NCI-H1105 treated with DMSO at 0.1 percent for 48 hours (cell line): ENCODE measurements around the gene GLI2.

Experiments
- DNase-seq: peaks from one replicate; lab custom pipeline; 2025; lab: John Stamatoyannopoulos, UW

The GLI2 gene

DNA sequence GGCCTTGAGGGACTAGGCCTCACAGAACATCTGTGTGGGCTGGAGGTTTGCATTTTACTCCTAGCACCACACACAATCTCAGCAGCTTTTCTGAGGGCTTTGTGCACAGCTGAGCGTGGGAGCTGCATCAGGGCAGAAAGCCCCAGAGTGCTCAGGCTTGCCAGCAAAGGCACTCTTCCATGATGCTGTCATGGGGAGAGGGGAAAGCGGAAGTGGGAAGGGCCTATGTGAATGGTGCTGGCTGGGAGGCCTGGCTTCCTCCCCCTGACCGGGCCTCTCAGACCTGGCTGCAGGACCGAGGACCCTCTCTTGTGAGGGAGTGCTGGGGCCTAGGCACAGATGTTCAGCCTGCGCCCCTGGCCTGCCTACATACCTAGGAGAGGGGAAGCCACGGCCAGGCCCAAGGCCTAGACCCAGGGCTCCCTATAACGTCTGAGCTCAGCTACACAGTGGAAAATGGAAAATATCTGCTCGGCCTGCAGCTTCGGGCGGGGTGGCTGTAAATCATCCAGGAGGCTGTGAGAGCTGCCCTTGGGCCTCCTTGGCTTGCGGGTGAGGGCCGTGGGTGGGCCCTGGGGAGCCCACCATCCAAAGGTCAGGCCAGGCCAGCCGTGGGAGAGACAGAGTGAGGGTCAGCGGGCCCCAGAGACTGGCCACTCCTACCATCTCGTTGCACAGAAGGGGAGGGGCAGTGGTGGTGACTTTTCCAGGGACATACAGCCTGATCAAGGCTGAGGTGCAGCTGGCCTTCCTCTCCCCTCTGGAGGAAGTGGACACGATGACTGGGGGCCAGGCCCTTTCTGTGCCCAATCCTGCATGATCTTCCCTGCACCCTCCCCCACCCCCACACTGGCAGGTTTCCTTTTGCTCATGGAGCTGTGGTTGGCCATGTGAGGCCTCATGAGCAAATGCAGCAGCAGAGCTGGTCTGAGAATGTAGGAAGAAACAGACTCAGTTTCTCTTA lies 22.8 kb downstream of the GLI2 start:
- no peak for DNase-seq

DNA sequence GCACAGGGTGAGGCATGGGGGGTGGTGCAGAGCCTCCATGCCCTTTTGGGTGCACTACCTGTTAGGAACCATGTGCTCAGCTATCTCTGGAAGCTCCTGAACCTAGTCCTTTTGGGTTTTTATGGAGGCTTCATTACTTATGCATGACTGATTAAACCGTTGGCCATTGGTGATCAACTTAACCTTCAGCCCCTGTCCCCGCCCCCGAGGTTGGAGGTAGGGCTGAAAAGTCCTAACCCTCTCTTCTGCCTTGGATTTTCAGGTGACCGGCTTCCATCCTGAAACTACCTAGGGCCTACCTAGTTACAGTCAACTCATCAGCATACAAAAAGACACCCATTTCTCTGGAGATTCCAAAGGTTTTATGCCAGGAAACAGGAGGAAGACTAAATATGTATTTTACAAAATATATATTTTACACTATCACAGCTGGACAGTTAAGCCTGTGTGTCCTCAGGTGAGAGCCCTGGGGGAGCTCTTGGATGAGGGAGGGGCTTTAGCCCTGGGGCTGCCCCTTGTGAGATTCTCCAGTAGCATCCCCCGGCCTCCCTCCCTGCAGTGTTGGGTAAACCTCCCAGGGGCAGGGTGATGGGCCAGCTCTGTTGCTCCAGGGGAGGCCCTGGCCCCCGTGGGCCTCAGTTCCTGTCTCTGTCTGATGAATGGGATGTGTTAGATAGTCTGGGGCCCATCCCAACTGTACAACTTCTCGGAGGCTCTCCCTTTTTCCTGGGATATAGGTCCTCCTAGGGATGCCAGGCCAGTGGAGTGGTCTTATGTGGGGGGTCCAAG lies 24.1 kb downstream of the GLI2 start:
- DNase-seq = no peak

DNA sequence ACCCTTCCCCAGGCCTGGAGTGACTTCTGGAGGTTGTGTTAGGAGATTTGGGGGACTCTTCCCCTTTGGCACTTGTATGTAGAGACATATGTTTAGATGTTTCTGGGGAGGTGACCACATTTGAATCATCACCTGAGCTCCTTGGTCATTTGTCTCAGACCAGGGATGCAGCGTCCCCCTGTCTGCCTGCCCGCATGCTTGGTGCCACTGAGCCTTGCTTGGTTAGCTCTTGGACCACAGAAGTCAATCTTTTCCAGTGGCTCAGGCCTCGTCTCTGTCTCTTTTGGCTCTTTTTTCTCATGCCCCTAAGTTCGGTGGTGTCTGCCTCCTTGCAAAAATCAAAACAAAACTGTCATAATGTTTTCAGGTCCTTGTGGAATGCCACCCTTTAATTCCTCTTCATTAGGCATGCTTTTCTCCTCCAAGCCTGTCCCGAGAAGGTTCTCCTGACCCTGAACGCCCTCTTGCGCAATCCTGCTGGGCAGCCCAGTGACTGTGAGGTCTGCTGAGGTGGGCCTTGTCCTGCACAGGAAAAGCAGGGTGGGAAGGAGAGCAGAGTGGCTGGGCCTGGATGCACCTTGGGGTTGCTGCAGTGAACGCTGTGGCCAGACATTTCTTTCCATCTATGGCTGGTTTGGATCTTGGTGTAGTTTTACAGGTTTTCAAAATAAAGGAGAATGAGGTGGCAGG lies 24.9 kb downstream of the GLI2 start:
- DNase-seq = no peak

DNA sequence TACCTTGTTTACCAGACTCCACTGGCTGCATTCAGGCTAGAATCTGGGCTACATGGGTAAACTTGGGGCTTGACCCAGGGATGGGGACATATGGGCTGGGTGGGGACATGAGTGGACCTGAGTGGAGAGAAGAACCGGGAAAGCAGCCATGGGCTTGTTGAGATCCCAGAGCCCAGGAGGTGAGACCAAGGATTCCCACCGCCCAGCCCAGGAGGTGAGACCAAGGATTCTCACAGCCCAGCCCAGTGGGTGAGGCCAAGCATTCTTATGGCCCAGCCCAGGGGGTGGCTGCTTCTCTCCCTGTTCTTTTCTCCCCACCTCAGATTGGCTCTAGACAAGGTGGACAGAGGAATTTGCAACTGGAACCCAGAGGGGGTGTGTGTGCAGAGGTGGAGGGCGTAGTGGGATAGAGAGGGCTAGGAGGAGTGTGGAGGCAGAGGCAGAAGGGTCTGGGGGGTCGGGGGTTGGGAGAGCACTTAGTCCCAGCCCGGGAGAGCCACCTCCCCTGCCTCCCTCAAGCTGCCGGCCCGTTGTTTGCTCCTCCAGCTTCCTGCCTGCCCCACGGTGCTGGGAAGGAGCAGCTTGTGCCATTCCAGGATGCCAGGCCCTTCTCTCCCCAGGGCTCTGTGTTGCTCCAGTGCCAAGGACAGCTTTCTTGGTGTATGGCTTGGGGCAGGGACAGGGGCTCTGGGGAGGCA lies 25.6 kb downstream of the GLI2 start:
- no peak for DNase-seq

DNA sequence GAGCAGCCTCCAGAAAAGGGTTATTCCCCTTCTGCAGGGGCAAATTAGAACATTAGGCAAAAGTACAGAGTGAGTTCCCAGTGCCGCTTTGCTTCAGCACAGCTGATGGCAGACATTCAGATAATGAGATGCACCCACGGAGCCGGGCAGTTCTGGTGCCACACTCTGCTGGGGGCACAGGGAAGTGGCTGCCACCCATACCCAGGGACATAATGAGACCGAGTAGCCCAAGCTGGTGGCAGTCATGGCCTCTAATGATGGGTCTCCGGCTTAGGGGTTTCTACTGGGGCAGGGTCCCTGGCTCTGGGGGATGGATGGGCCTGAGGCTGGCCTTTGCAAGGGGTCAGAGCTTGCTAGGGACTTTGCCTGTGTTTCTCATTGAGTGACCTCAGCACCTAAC lies 26.2 kb downstream of the GLI2 start:
- DNase-seq = no peak

DNA sequence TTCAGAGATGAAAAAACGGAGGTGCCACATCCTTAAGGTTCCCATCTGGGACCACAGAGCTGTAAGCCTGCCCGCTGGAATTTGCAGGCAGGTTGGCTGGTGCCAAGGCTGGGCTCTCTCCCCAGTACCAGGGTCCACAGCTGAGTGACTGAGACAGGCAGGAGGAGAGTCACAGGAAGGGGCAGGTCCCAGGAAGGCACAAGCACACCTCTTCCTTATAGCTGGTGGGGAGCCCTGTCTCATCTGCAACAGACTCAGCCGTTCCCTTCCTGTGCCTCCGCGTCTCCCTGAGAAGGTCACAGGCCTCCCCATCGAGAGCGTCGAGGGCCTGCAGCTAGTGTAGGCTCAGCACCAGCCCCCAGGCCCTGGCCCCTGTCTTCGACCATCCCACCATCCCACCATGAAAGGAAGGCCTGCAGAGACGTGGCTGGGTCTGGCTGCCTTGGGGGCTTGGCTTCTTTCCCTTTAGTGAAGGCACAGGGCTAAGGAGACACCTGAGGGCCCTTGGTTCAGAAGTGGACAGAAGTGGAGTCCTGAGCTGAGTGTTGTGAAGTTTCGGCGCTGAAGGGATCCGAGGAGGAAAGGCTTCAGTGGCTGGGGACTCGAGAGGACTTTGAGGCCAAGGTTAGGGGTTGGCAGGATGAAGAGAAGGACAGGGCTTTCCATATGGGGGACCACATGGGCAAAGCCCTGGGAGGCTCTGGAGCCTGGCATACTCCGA lies 26.8 kb downstream of the GLI2 start:
- no peak for DNase-seq

DNA sequence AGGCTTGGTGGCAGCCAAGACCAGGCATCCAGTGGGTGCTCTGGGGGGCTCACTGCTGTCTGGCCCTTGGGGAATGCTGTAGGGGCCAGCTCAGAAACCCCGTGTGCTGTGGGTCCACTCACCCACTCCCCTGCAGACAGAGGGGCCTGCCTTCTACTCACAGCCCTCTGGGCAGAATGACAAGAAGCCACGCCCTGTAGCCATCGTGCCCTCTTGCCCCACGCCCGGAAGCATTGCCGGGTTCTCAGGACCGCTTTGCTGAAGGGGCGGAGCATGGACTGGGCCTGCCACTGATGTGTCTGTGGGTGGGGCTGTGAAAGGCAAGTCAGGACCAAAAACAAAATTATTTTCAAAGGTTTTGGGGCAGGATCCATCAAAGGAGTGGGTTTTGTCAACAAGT lies 27.8 kb downstream of the GLI2 start:
- no peak for DNase-seq

DNA sequence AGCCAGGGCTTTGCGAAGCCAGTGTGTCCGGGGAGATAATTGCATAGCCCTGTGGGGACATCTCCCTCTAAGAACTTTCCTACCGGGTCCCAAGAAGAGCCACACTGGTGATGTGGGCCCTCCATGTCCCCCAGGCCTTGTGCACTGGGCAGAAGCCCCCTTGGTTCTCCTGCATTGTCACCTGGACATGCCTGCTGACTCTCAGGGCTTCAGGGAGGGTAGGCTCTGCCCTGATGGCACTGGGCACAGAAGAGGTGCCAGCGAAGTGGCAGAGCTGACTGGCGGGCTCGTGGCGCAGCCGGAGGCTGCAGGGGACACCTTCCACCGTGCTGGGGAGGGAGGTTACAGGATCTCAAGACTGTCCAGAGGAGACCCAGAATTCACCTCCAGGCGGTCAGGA lies 28.3 kb downstream of the GLI2 start:
- DNase-seq = no peak

DNA sequence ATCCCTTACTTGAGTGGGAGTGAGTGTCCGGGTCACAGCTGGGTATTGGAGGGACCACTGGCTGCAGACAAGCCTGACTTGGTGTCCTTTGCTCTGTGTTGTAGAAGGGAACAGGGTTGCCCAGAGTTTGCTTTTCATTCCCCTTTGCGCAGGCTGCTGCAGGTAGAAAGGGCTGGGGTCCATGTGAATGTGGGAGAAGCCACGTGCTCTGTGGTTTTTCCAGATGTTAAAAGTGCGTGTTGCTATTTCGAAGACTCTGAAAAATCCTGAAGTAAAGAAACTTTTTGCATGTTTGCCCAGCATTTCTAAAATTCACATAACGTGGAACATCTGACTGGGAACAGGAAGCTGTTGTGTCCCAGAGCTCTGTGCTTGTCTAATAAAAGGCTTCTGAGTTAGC lies 28.8 kb downstream of the GLI2 start:
- no peak for DNase-seq

DNA sequence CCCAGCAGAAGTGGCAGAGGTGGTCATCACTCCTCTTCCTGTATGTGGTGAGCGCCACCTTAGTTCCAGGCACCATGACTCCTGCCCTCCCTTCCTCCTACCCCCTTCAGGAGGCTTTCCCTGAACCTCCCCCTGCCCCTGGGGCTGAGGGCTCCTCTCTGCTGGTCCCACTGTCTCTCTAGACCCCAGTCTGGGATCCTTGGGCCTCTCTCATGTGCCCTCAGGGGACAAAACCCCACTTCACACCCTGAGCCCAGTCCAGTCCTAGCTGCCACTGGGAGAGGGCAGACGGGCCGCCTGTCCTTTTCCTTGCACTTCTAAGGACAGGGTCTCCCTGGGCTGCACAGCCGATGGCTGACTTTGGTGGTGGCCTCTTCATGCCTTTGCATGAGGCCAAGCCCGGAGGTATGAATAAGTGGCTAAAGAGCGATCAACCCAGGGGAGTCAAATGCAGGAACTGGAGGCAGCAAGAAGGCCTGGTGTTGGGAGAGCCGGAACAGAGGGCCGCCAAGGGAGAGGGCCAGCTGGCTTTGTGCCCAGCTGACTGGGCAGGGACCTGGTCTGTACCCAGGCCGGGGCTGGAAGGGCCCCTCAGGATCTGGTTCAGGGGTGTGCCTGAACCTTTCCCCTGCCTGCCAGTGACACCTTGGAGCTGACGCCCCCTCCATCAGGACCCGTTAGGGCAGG lies 29.5 kb downstream of the GLI2 start:
- DNase-seq = no peak

DNA sequence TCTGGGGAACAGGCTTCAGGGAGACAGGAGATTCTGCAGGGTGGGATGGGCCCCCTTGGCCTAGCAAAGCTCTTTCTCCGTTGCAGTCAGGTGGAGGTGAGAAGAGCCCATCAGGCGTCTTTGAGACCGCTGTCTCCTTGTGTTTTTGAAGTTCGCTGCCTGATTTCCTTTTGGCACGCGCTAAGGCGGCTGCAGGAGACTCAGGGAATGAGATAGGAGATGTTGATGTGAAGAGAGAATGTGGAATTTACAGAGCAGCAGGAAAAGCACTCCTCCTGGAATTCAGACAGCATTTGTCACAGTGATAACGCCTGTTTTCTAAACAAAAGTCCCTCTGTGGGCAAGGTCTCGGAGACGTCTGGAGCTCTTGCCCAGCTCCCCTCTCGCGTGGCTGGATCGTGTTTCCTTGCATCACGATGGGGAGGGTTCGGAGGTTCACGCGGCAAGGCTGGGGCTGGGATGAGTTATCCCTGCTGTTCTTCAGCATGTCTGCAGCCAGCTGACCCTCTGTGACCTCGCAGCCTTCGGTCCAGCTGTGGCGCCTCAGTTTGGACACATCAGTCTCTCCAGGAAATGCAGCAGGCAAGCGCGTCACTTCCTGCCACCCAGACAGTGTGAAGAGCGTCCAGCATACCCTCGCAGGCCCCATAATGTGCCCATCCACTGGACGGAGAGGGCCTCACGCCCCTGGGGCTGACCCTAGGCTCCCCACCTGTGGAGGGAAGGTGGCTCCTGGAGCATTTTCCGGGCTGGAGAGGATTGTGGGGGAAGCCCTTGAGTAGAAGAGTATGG lies 30.2 kb downstream of the GLI2 start:
- no peak for DNase-seq

DNA sequence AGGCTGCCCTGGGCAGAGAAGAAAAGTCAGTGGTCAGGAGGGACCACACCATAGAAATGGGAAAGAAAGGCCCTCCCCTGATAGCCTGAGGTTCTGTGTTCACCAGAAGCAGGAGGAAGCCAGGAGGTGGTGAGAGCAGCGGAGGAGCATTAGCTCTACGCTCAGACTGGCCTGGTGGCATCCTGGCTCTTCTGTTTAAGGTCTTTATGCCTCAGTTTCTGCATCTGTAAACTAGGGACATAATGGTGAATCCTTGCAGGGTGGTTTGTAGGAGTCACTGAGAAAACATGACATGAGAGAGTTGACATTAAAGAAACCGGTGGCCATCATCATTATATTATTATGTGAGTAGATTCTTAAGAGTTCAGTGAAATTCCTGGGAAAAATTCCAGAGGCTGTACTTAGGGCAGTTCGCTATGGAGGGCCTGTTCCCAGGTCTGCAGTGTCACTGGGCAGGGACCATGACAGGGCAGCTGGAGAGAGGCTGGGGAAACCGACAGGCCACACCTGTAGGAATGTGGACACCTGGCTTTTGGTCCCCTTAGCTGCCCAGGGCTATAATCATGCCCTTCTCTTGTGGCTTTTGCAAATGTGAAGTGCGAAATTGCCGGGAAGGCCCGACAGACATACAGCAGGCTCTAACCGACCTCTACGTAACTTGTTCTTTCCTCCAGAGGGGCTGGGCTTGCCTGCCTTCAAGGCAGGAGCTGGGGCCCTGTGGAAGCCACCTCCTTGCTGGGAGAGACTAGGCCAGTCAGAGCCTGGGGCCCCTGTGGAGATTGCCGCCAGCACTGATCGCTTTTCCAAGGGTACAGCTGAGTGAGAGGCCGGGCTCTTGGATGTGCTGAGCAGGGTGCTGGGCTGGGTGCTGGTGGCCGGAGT lies 31.0 kb downstream of the GLI2 start:
- DNase-seq = no peak

DNA sequence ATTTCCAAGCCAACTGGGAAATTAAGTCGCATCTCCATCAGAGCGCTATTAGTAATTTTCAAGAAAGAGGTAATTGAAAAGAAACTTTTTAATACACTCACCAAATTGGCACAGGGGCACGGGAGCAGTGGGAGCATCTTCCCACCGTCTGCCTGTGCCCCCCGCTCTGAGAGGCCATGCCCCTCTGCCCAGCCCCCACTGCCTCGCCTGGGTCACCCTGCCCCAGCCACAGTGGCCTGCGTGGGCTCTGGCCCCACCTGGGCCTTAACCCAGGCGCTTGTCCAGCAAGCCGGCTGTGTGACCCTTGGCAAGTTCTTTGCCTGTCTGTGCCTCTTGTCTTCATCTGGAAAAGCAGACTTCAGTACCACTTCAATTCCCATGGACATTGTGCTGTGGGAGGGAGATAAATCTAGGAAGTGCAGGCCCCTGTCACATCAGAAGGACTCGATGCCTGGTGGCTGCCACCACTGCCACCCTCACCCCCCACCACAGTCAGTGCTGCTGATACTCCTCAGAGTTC lies 31.9 kb downstream of the GLI2 start:
- DNase-seq = no peak

DNA sequence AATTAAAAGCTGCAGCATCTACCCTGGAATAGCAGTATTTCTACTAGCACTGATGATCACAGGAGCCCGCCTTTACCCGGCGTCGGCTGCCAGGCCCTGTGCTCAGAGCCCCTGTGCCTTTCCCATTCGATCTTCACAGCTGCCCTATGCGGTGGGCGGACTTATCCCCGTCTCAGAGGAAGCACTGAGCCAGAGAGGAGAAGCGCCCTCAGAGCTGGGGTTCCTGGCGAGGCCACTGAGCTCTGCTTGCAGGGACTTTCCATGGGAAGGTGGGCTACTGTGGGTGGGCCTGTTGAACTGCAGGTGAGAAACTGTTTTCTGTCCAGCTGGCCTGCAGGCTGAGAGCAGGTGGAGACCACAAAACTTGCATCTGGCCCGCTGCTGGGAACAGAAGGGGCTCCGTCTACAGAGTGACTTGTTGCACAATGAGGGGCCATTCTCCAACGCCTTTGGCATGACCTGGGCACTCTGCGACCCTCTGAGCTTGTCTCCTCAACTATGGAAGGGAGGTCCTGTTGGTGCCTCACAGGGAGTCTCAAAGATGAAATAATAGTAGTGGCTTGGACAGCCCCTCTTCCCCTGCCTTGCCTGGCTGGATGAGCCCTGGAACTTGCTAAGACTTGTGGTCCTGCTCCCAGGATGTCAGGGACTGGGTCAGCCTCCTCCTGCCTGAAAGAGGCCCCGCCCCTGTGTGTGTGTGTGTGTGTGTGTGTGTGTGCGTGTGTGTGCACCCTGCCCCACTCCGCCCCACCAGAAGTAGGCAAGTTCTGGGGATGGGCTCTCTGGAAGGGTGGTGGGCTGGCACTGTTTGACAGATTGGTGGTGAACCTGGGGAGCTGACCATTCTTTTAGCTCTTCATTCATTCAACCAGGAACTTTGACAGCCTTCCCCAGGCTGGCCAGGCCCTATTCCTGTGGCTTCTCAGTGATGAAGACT lies 32.7 kb downstream of the GLI2 start:
- no peak for DNase-seq

DNA sequence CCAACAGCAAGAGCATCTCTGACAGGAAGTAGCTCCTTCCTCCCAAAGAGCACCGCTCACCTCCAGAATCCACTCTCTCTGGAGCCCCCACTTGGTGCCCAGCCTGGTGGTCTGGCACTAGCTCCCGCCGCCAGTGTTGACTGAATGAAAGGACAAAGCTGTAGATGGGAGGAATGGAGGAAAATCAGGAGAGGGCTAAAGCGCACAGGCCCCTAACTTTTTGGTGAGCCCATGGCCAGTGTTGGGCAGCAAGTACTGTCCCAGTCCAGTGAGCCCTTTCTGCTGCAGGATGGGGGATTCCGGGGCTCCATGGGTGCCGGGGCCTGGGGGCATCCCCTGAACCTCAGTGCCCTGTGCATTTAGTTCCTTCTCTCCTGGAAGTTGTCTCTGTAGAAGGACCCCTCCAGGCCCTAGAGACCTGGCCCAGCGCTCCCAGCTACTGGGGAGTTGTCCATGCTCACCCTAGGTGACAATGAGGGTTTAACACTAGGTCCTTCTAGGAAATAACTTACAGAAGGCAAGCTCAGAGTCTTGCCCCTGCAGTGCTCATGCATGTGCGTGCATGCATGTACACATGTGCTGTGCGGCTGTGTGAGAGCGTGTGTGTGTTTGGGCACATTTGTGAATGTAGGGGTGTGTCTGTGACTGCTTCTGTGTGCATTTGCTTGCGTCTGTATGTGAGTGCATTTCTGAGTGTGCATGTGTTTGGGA lies 33.6 kb downstream of the GLI2 start:
- no peak for DNase-seq

DNA sequence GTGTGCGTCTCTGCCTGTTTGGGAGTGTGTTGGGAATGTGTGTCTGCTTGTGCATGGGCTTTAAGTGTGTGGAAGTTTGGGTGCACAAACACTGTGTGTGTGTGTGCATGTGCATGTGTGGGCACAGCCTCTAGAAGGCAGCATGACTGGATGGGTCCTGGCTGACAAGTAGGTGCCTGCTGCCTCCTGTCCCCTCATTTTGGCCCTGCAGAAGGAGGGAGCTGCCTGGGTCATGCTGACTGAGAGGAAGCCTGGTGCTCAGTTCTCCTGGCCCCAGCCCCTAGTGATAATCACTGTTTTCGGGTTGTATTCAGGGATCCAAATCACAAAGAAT lies 34.1 kb downstream of the GLI2 start:
- DNase-seq = no peak

DNA sequence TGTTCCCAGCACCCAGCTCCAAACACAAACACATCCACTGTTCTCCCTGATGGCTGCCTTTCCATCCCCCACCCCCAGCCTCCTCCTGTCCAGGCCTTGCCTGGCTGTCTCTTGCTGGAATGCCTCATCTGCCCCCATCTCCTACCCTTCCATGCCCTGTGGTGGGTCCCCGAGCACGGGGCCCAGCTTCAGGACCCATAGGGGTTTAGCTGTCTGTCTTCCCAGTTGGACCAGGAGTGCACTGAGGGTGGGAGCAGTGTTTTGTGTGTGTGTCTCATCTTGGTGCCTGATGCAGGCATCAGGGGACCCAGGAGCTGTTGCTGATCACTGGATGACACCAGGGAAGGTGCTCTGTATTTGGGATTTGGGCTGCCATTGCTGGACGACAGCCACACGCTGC lies 34.5 kb downstream of the GLI2 start:
- no peak for DNase-seq
